ENCODE results near the gene KIF6.

KIF6 gene

DNA sequence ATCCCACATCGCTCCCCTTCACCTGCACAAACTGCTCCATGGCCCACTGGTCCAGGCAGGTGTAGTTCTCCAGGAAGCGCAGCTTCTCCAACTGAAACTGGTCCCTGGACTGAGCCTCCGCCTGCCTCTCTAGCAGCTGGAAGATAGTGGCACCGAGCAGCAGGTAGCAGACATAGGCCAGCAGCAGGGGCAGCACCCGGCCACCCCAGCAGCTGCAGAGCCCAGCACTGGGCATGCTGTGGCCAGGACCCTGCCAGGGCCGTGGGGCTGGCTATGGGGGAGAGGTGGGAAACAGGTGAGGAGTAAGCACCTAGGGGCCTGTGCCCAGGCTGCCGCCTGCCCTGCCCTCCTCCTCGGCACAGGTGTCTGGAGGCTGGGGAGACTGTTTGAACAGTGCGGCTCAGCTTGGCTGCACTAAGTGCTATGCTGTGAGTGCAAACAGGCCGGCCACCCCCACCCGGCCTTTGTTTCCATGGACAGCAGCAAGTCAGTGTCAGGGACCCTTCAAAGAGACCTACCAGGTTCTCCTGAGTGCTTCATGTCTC is 402.8 kb downstream of the KIF6 start, which contains the start of gene KCNK16:
Gene KCNK16, minus strand, starts transcription at position 397 of the 545 bp plus-strand sequence. Its CDS starts 162 bp downstream, at position 235.
- Histone ChIP-seq H3K36me3 (ENCODE audit: low read length) (no peaks in the 10 kb centered on the region), H4K20me1 (ENCODE audit: low read depth, low read length) (no peaks in the 10 kb centered on the region), H3K4me2 (ENCODE audit: low read depth, low read length, poor library complexity, severe bottlenecking) (no peak within 1 kb of the TSS), H3F3A (ENCODE audit: insufficient read depth) (no peaks in the 10 kb centered on the region), H3K9ac (ENCODE audit: low read length) (no peak within 1 kb of the TSS), H3K4me3 (ENCODE audit: insufficient read depth, low read length, poor library complexity, severe bottlenecking) (no peak within 1 kb of the TSS), H3K9me3 (ENCODE audit: insufficient read depth, low read length) (no peaks in the 10 kb centered on the region), H3K27me3 (ENCODE audit: low read length) (no peaks in the 10 kb centered on the region), H3K79me2 (ENCODE audit: insufficient read depth, low read length) (no peaks in the 10 kb centered on the region), H2AFZ (ENCODE audit: low read depth, low read length, severe bottlenecking) (no peak within 1 kb of the TSS), H3K27ac (ENCODE audit: low read depth, low read length) (no peak within 1 kb of the TSS), H3K9me2 (replicated peaks; ENCODE audit: insufficient read depth, low read length) (no peaks in the 10 kb centered on the region)
- TF ChIP-seq, protein P1, sequence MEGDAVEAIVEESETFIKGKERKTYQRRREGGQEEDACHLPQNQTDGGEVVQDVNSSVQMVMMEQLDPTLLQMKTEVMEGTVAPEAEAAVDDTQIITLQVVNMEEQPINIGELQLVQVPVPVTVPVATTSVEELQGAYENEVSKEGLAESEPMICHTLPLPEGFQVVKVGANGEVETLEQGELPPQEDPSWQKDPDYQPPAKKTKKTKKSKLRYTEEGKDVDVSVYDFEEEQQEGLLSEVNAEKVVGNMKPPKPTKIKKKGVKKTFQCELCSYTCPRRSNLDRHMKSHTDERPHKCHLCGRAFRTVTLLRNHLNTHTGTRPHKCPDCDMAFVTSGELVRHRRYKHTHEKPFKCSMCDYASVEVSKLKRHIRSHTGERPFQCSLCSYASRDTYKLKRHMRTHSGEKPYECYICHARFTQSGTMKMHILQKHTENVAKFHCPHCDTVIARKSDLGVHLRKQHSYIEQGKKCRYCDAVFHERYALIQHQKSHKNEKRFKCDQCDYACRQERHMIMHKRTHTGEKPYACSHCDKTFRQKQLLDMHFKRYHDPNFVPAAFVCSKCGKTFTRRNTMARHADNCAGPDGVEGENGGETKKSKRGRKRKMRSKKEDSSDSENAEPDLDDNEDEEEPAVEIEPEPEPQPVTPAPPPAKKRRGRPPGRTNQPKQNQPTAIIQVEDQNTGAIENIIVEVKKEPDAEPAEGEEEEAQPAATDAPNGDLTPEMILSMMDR (IDR thresholded peaks at IDR 0.05; ENCODE audit: insufficient read depth, low read length, poor library complexity, severe bottlenecking): no peak
- TF ChIP-seq EZH2phosphoT487 (conservative IDR thresholded peaks at IDR 0.05; ENCODE audit: low read length): no peak

DNA sequence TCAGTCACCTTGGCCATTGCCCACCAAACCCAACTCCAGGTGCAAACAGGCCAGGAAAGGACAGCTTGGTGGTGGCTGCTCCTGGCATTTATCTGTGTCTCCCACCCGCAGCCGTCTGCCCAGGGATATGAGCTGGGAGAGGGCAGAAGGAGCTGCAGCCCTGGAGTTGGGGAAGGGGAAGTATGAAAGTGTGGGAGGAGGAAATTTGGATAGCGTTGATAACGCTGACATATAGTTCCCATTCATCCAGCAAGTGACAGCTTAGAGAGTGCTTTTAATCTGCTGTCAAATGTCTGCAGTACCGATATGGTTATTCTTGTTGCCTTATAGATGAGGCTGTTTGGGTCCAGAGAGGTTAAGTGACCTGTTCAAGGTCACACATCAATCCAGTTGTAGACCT is 403.4 kb downstream of the KIF6 start:
- Histone ChIP-seq H2AFZ (ENCODE audit: low read depth, low read length, severe bottlenecking) (no peak overlapping the region), H3K4me3 (ENCODE audit: insufficient read depth, low read length, poor library complexity, severe bottlenecking) (no peak overlapping the region), H3K9ac (ENCODE audit: low read length) (no peak overlapping the region), H4K20me1 (ENCODE audit: low read depth, low read length) (no peaks in the 10 kb centered on the region), H3K36me3 (ENCODE audit: low read length) (no peaks in the 10 kb centered on the region), H3K79me2 (ENCODE audit: insufficient read depth, low read length) (no peaks in the 10 kb centered on the region), H3K9me3 (ENCODE audit: insufficient read depth, low read length) (no peaks in the 10 kb centered on the region), H3K27ac (ENCODE audit: low read depth, low read length) (no peak overlapping the region), H3K27me3 (ENCODE audit: low read length) (no peaks in the 10 kb centered on the region), H3K9me2 (replicated peaks; ENCODE audit: insufficient read depth, low read length) (no peaks in the 10 kb centered on the region), H3K4me2 (ENCODE audit: low read depth, low read length, poor library complexity, severe bottlenecking) (no peak overlapping the region), H3F3A (ENCODE audit: insufficient read depth) (no peaks in the 10 kb centered on the region)
- TF ChIP-seq EZH2phosphoT487 (conservative IDR thresholded peaks at IDR 0.05; ENCODE audit: low read length): no peak
- TF ChIP-seq, protein P1 (IDR thresholded peaks at IDR 0.05; ENCODE audit: insufficient read depth, low read length, poor library complexity, severe bottlenecking): no peak

DNA sequence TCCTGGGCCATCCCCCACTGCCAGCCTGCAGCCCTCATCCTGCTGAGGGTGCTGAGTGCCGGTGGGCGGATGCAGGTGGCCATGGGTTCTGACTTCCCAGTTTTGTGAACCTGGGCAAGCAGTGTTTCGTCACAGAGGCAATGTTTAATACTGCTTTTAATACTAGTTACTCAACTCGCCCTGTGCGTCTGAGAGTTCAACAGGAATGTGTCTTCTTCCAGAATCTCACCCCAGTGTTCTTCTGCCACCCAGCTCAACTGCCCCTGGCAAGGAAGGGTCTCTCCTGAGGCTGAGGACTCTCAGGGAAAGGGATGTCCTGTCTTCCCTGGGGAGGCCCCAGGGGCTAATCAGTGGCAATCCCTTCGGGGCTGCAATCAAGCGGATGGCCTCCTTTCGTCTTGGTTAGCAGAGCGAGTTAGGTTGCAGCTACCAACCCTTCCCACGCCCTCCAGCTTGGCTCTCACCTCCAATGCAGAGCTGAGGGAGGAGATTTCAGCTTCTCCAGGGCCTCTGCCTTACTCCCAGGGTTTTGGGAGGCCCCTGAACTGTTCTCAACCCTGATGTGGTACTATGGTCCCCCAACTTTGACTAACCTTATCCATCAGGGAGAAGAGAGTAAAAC is 404.7 kb downstream of the KIF6 start:
- no peaks in the 10 kb centered on the region for H3K9me2 ChIP-seq (replicated peaks; ENCODE audit: insufficient read depth, low read length)
- no peaks in the 10 kb centered on the region for H3K79me2 ChIP-seq (ENCODE audit: insufficient read depth, low read length)
- H2AFZ ChIP-seq (ENCODE audit: low read depth, low read length, severe bottlenecking): no peak overlapping the region
- H3K4me3 ChIP-seq (ENCODE audit: insufficient read depth, low read length, poor library complexity, severe bottlenecking): no peak overlapping the region
- H3K27ac ChIP-seq (ENCODE audit: low read depth, low read length): no peak overlapping the region
- H3F3A ChIP-seq (ENCODE audit: insufficient read depth): no peaks in the 10 kb centered on the region
- no peaks in the 10 kb centered on the region for H3K27me3 ChIP-seq (ENCODE audit: low read length)
- no peak for TF ChIP-seq EZH2phosphoT487 (conservative IDR thresholded peaks at IDR 0.05; ENCODE audit: low read length)
- TF ChIP-seq, protein P1 (IDR thresholded peaks at IDR 0.05; ENCODE audit: insufficient read depth, low read length, poor library complexity, severe bottlenecking): no peak
- no peaks in the 10 kb centered on the region for H3K9me3 ChIP-seq (ENCODE audit: insufficient read depth, low read length)
- no peaks in the 10 kb centered on the region for H3K36me3 ChIP-seq (ENCODE audit: low read length)
- no peaks in the 10 kb centered on the region for H4K20me1 ChIP-seq (ENCODE audit: low read depth, low read length)
- H3K9ac ChIP-seq (ENCODE audit: low read length): no peak overlapping the region
- no peak overlapping the region for H3K4me2 ChIP-seq (ENCODE audit: low read depth, low read length, poor library complexity, severe bottlenecking)
